GM18499 (cell line): ENCODE measurements around the gene GRAMD2B.
"Not testable (repeated sequence)": the region's sequence is repeated elsewhere in the genome, so short reads cannot be mapped to it uniquely, and the experiment has no call there.

Source experiments
- ATAC-seq: cut with Tn5 transposase; IDR thresholded peaks from one replicate; pipeline ENCODE4 v1.9.1; 2021; ENCODE audit warnings: moderate number of reproducible peaks; ENCODE audit not compliant: insufficient read depth, unreplicated experiment

GRAMD2B gene

DNA sequence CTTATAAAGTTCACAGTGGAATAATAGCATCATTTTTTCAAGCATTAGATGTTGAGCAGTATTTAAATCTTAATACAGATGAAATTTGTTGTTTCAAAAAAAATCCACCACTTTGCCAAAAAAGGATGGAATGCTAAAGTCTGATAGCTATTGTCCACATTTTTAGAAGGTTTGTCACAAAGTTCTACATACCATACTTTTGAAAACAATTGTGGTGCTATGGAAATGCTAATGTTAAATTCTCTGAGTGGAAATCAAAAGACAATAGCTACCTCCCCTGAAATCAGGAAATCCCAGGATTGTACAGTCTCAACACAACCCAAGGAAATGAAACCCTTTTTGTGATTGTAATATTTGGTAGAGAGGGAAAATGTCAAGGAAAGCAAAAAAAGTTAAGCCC is 19.3 kb upstream of the GRAMD2B start:
- ATAC-seq: no peak

GRCh38 chr5:126410623-126411022 is 12.6 kb upstream of the GRAMD2B start:
- no peak for ATAC-seq

DNA sequence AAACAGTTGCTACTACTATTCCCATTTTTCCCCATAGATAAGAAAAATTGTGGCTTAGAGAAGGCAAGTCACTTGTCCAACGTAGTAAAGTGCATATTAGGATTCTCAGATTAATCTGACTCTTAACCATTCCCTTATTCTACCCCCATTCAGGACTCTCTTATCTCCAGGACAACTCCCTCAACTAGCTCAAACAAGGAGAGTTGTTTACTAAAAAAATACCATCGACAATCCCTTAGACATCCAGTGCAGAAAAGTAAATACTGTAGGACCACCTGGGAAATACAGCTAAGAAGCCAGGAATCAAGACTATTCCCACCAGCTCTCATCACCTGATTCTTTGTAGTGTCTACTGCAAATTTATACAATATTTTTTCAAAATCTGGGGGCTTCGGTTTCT is 9.4 kb upstream of the GRAMD2B start:
- no peak for ATAC-seq

GRCh38 chr5:126414874-126415502 is 8.2 kb upstream of the GRAMD2B start:
- ATAC-seq: no peak

GRCh38 chr5:126415789-126416188 is 7.4 kb upstream of the GRAMD2B start:
- ATAC-seq: no peak

DNA sequence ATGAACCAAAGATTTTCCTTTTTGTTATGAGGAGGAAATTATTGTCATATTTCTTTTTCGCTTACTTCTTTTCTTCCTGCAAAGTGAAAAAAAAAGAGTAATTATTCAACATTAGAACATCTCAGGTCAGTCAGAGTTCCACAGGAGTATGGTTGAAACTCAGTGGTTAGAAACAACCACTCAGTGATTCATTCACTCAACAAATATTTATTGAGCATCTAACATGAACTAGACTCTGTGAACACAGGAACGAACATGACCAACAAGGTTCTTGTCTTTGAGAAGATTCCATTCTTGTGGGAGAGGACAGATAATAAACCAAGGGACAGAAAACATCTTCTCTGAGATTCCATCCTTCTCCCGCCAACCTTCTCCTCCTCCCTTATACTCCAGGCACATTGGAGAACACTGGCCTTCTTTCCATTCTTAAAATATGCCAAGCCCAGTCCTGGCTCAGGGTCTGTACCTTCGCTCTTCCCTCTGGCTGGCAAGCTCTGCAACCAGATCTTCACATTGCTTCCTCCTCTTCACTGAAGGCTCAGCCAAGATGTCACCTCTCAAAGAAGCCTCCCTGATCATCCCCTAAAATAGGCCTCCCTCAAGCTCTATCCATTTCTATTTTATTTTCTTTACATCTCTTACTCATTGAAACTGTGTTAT is 6.8 kb upstream of the GRAMD2B start:
- no peak for ATAC-seq

DNA sequence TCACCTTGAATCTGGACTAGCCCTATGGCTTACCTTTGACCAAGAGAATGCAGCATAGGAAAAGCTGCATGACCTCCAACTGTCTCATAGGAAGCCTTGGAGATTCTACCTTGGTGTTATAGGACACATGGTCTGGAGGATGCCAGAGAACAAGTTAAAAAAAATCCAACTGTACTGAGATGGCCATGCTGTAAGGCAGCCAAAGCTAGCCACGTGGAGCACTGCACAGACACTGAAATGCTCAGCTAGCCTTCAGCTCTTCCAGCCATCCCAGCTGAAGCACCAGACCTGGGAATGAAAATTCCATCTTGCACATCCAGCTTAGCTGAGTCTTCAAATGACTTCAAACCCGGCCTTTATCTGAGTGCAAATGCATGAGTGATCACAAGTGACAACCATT is 6.0 kb upstream of the GRAMD2B start:
- no peak for ATAC-seq

DNA sequence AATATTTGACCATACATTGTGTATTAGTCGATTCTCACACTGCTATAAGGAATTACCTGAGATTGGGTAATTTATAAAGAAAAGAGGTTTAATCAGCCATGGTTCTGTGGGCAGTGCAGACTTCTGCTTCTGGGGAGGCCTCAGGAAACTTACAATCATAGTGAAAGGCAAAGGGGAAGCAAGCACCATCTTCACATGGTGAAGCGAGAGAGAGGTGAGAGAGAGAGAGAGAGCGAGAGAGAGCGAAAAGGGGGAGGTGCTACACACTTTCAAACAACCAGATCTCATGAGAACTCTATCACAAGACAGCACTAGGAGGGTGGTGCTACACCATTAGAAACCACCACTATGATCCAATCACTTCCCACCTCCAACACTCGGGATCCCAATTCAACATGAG is 4.1 kb upstream of the GRAMD2B start:
- ATAC-seq: no peak

- ATAC-seq: no peak
These were observed 5.2 kb downstream of the GRAMD2B start for GRCh38 chr5:126428421-126428820.

DNA sequence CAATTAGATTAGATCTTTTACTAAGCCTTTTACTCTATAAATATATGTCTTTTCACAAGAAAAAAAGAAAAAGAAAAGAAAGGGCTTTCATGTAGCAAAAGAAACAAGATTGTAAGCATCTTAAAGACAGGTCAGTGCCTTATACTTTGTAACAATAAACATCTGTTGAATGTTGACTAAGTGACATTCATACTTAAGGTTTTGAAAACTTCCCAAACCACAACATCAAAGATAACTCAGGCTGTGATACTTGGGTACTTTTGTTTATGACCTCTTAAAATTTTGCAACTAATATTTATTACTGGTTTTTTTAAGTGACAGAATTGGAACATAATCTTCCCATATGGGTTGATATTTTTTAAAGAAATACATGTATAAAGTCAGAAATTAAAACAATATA is 7.4 kb downstream of the GRAMD2B start:
- ATAC-seq: no peak

GRCh38 chr5:126433701-126434100 is 10.5 kb downstream of the GRAMD2B start:
- no peak for ATAC-seq

DNA sequence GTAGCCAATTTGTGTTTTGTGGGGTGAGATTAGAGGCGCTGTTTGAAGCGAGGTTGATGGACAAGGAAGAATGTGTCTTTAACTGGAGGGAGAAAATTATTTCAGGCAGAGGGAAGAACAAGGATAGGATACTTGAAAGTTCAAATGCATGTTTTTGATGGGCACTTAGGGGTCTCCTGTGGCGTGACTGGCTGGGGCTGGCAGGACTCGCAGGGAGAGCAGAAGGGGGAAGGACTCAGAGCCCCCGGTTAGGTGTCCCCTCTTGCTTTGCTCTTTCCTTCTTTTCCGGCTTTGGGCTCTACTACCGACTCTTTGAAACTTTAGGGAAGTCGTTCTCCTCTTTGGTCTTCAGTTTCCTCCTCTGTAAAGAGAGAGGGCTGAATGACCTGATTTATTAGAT is 12.1 kb downstream of the GRAMD2B start:
- no peak for ATAC-seq

DNA sequence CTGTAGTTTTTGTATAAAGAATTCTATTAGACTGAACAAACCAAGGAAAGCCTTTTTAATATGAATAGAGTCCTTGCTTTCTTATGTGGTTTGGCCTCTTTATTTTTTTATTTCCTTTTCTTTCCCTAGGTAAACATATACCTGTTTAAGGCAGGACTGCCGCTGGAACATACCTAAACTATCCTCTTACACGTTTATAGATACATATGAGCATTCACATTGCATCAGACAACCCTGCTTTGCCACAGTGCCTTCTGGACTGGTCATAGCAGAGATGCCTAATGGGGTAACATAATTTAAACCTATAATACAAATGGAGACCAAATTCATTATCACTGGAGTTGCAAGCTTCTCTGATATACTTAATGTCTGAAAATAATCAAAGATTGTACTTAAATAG is 12.5 kb downstream of the GRAMD2B start:
- no peak for ATAC-seq

- no peak for ATAC-seq
These were observed 14.5 kb downstream of the GRAMD2B start for GRCh38 chr5:126437721-126438120.

GRCh38 chr5:126438267-126438666 is 15.1 kb downstream of the GRAMD2B start:
- peak; percentile 91 for ATAC-seq

- ATAC-seq: no peak
These were observed 15.7 kb downstream of the GRAMD2B start for GRCh38 chr5:126438868-126439267.

DNA sequence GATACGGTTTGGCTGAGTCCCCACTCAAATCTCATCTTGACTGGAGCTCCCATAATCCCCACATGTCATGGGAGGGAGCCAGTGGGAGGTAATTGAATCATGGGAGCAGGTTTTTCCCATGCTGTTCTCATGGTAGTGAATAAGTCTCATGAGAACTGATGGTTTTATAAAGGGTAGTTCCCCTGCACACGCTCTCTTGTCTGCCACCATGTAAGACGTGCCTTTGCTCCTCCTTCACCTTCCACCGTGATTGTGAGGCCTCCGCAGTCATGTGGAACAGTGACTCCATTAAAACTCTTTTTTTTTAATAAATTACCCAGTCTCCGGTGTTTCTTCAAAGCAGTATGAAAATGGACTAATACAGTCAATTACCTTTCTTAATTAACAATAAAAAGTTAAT is 16.5 kb downstream of the GRAMD2B start:
- not testable (repeated sequence) for ATAC-seq

DNA sequence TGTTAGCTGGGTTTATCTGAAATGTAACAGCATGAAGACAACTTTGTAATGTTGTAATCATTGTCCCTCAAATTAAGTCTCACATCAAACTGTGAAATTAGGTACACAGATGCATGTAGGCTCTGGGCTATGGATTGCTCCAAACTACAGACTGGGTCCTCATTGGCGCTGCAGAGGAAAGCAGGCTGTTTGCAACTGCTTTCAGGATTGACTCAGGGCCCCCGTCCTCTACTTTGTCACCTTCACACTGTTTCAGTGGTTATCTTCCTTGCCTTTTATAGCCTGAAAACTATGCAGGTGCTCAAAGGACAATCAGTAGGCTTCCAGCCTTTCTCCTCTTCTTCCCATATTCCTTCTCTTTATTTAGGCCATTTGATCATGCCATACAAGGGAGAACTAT is 18.0 kb downstream of the GRAMD2B start:
- ATAC-seq: no peak

GRCh38 chr5:126443374-126443851 is 20.2 kb downstream of the GRAMD2B start:
- peak; percentile 85 for ATAC-seq

DNA sequence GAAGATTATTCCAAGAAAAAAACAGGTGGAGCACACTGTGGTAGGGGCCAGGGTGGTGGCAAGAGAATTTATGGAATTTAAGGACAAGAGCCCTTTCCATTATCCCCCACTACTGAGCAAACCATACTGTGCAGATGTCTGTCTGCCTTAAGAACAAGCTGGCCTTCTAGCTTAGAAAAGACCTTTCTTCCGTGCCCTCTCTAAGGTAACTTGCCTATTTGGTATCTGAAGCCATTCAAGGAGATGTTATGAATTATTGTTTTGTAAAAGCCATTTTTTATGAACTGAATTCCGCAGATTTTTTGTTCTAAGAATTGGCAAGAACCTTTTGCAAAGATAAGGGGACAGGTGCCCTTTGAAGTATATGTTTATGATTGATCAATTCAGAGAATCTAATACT is 20.9 kb downstream of the GRAMD2B start:
- ATAC-seq: no peak

GRCh38 chr5:126445502-126446174 is 22.4 kb downstream of the GRAMD2B start:
- no peak for ATAC-seq
